Measurements from ENCODE around the gene CACNA1C. TPM values are rescaled to one million over a fixed set of nuclear protein-coding genes. Genes with fewer than 3 reads are reported as not detected.

Gene CACNA1C
- total RNA-seq, 4 donors from 2014 or later: 2.0 to 4.2 (median 2.5) TPM

DNA sequence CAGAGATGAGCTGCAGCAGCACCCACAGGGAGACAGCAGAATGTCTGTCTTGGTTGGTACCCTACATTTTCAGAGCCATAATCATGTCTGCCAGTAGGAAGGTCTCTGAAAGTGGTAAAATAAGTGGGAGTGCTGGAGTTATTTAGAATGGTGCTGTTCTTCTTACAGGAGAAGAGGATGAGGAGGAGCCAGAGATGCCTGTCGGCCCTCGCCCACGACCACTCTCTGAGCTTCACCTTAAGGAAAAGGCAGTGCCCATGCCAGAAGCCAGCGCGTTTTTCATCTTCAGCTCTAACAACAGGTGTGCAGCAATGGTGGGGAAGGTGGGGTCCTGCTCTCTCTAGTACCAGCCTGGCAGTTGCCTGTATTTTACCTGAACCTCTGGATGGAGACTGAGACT is 540.3 kb downstream of the CACNA1C start:
- TF ChIP-seq POLR2A (IDR thresholded peaks at IDR 0.05) (no peak), CTCF (IDR thresholded peaks at IDR 0.05) (no peak)
- H3K9me3 ChIP-seq: no peaks in the 10 kb centered on the region
- no peak overlapping the region for H3K4me3 ChIP-seq (replicated peaks in 1 of 3)
- no peaks in the 10 kb centered on the region for H3K36me3 ChIP-seq
- WGBS, 2 donors: 91 to 94% methylated on average over 5 of the region's 5 CpGs
- no peaks in the 10 kb centered on the region for H3K27me3 ChIP-seq
- no peak overlapping the region for H3K27ac ChIP-seq
- intact Hi-C loops (cut with DNase I): no loop called here
- no peaks in the 10 kb centered on the region for H3K4me1 ChIP-seq
- DNase-seq: no peak

DNA sequence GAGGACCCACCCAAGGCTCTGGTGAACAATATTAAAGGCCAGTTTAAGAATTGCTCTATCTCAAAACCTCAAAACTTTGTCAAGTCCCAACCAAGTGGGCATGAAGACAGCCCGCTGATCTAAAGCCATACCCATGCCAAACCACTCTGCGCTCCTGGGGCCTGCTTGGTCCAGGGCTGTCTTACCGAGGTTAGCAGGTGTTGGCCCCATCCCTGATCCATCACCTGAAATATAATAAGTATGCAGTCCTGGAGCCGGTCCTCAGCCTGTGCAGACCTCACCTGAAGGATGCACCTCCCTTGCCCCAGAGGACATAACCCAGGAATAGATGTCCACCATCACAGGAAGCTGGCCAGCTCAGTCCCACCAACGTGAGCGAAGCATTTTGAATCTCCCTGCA is 543.7 kb downstream of the CACNA1C start:
- Histone ChIP-seq H3K4me3 (replicated peaks in 1 of 3) (no peak overlapping the region), H3K9me3 (no peaks in the 10 kb centered on the region), H3K27me3 (no peaks in the 10 kb centered on the region), H3K36me3 (no peaks in the 10 kb centered on the region), H3K27ac (no peak overlapping the region), H3K4me1 (no peaks in the 10 kb centered on the region)
- 90 to 97% methylated on average over 6 of the region's 6 CpGs for WGBS, 2 donors
- no peak for DNase-seq
- intact Hi-C loops (cut with DNase I): no loop called here
- TF ChIP-seq POLR2A (IDR thresholded peaks at IDR 0.05) (no peak), CTCF (IDR thresholded peaks at IDR 0.05) (no peak)

GRCh38 chr12:2605301-2605700 is 552.5 kb downstream of the CACNA1C start:
- intact Hi-C loops (cut with DNase I): no loop called here
- H3K4me1 ChIP-seq: no peaks in the 10 kb centered on the region

DNA sequence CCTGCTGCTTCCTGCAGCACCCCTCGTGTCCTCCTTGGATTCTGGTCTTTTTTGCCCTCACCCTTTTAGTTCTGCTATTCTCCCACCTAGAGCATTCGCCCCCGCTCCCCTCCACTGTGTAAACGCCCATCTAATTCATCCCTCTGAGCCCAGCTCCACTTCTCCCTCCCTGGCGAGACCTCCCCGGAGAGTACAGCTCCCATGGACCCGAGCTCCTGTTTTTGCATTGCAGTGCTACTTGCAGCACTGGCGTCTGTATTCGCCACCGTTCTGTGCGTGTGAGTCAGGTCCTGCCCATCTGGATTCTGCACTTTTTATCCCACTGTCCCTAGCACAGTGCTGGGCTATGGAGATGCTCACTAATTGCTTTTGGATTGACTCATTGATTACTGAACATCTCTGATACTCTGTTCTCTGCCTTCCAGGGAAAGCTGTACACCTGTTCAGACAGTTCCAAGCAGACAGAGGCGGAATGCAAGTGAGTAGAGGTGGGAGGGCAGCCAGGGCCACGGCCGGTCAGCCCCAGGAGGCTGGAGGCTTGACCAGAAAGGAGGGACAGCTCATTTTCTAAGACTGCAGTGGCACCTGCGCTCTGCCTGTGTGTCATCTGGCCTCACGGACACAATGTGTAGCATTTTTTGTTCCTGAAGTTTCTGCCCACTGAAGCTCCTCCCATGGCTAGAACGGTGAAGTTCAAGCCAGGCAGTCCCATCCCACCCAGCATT is 553.6 kb downstream of the CACNA1C start:
- H3K27ac ChIP-seq: no peak overlapping the region
- no peak overlapping the region for H3K4me3 ChIP-seq (replicated peaks in 1 of 3)
- TF ChIP-seq CTCF (IDR thresholded peaks at IDR 0.05) (no peak), POLR2A (IDR thresholded peaks at IDR 0.05) (no peak)
- H3K9me3 ChIP-seq: no peaks in the 10 kb centered on the region
- no peaks in the 10 kb centered on the region for H3K27me3 ChIP-seq
- no peaks in the 10 kb centered on the region for H3K36me3 ChIP-seq
- no peak for DNase-seq
- no peaks in the 10 kb centered on the region for H3K4me1 ChIP-seq
- WGBS, 2 donors: 82 to 88% methylated on average over 11 to 17 of the region's 17 CpGs
- intact Hi-C loops (cut with DNase I): no loop called here

More at GRCh38 chr12:2605301-2605700, 552.5 kb downstream of the CACNA1C start:
- TF ChIP-seq CTCF (IDR thresholded peaks at IDR 0.05): no peak
- no peak for TF ChIP-seq POLR2A (IDR thresholded peaks at IDR 0.05)
- no peaks in the 10 kb centered on the region for H3K27me3 ChIP-seq
- no peaks in the 10 kb centered on the region for H3K36me3 ChIP-seq
- H3K9me3 ChIP-seq: no peaks in the 10 kb centered on the region
- H3K27ac ChIP-seq: no peak overlapping the region
- H3K4me3 ChIP-seq (replicated peaks in 1 of 3): no peak overlapping the region
- DNase-seq: no peak
- 87 to 88% methylated on average over 8 of the region's 8 CpGs for WGBS, 2 donors

DNA sequence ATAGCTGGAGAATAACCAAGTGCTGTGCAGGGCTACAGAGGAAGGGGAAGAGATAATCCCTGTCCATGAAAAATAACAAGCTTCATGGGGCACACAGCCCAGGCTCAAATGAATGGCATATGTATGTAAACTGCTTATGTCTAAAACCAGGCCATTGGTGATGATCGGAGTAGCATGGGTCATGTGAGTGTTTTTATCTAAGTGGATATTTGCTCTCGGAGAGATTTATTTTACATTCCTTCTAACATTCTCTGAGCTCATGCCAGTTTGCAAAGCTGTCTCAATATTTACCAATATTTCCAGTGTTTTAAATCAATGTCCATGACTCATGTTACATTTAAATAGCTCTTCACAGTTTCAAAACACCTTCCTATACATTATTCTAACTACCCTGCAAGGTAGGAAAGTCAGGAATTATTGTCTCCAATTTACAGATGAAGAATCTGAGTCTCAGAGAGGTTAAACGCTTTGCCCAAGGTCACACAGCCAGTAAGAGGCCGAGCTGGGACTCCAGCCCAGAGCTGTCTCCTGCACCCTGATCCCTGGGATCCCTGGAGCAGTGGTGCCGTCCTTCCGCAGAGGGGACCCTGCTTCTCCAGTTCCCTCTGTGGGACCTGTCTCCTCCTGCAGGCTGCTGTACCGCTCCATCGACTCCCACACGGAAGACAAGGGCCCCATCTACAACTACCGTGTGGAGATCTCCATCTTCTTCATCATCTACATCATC is 555.3 kb downstream of the CACNA1C start:
- Histone ChIP-seq H3K27ac (no peak overlapping the region), H3K27me3 (no peaks in the 10 kb centered on the region), H3K36me3 (no peaks in the 10 kb centered on the region), H3K4me1 (no peaks in the 10 kb centered on the region), H3K4me3 (replicated peaks in 1 of 3) (no peak overlapping the region), H3K9me3 (no peaks in the 10 kb centered on the region)
- TF ChIP-seq CTCF (IDR thresholded peaks at IDR 0.05): no peak
- TF ChIP-seq POLR2A (IDR thresholded peaks at IDR 0.05): no peak
- DNase-seq: no peak
- intact Hi-C loops (cut with DNase I): no loop called here
- WGBS, 2 donors: 89% methylated on average over 10 of the region's 10 CpGs
